ENCODE measurements around the gene CCDC17. TPM values are rescaled to one million over a fixed set of nuclear protein-coding genes. Genes with fewer than 3 reads are reported as not detected.

Gene CCDC17
- polyA plus RNA-seq (2013), result 0.98 TPM

DNA sequence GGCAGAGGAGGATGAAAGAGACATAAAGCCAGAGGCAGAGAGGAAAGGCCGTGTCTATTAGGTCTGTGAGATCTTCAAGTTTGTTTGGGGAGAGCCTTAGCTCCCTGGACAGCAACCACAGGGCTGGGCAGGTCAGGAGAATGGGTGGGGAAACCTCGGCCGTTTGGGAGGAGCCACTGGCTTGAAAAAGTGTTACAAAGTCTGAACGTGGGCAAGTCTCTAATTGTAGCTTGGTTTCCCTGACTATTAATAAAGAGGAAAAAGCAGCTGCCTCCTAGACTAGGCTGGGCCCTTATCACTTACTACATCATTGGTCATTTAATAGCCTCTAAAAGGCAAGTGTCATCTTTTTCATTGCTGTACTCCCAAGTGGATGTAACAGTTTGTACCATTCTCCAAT lies at the start of gene CCDC17:
Gene CCDC17 (minus strand): TSS at position 83 of the 400 bp plus-strand sequence. CDS start 145 bp downstream, outside the sequence.
- Histone ChIP-seq H3K9me3 (ENCODE audit: control extremely low read depth in 1 of 5, control insufficient read depth in 4 of 5, insufficient read depth in 2 of 5, low read depth in 1 of 5, low read length in 4 of 5) (no peaks in the 10 kb centered on the region), H3K36me3 (ENCODE audit: control insufficient read depth in 4 of 4, insufficient read depth in 4 of 4, low read length in 3 of 4) (peaks cover 18 to 71% (median 50%) of the 10 kb centered on the region in 4 experiments), H3K27ac (ENCODE audit: insufficient read depth in 1 of 2, low read depth in 1 of 2, low read length in 2 of 2, poor library complexity in 1 of 2, severe bottlenecking in 2 of 2) (no peak within 1 kb of the TSS), H3K4me3 (ENCODE audit: control insufficient read depth in 1 of 7, extremely low read depth in 1 of 7, insufficient read depth in 4 of 7, low read depth in 2 of 7, low read length in 6 of 7) (no peak within 1 kb of the TSS), H3K27me3 (replicated peaks in 2 of 5; ENCODE audit: control insufficient read depth in 4 of 5, insufficient read depth in 5 of 5, low read length in 4 of 5) (no peaks in the 10 kb centered on the region), H3K4me1 (ENCODE audit: control extremely low read depth in 1 of 4, control insufficient read depth in 4 of 4, insufficient read depth in 4 of 4, low read length in 3 of 4) (peaks cover 0 to 9% (median 4%) of the 10 kb centered on the region in 4 experiments)
- 100% methylated on average over 1 of the region's 4 CpGs for WGBS (ENCODE audit: insufficient coverage)
- CTCF ChIA-PET, result no interaction called here
- DNase-seq, result no peak
- POLR2A ChIA-PET, result interaction anchor here (1.0 kb wide), 1 partner anchor 12 kb away, joined by 3 read pairs; no protein-coding TSS in a partner anchor

DNA sequence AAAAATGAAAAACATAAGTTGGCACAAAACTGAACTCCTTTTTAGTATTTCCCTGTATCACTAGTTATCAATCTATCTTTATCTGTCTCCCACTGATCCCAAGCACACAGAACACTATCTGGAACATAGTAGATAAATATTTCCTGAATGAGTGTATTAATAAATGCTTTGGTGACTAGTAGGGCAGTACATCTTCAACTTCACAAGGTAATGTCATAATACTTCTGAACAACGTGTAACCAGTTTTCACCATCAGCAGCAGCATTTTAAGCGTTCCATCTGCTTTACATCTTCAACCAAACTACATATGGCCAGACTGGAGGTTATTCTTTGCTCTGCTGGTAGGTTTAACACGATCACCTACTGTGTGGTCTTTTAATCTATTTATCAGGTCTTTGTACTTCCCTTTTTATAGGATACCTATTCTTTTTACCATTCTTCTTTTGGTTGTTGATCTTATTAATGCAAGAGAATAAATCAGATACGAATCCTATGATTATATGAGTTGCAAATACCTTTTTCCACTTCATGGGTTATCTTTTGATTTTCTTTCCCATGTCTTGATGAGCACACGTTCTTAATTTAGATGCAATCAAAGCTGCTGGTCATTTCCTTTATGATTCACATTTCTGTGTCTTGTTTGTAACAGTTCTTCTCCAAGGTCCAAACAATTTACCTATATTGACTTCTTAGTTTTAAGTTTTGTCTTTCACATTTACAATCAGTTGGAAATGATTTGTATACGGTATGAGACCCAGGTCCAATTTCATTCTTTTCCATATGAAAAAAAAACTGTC lies 46.2 kb upstream of the CCDC17 start:
- Histone ChIP-seq H3K36me3 (ENCODE audit: control insufficient read depth in 4 of 4, insufficient read depth in 4 of 4, low read length in 3 of 4) (peaks cover 4 to 22% (median 11%) of the 10 kb centered on the region in 4 experiments), H3K4me1 (ENCODE audit: control extremely low read depth in 1 of 4, control insufficient read depth in 4 of 4, insufficient read depth in 4 of 4, low read length in 3 of 4) (peaks cover 0 to 3% (median 0%) of the 10 kb centered on the region in 4 experiments), H3K9me3 (ENCODE audit: control extremely low read depth in 1 of 5, control insufficient read depth in 4 of 5, insufficient read depth in 2 of 5, low read depth in 1 of 5, low read length in 4 of 5) (no peaks in the 10 kb centered on the region), H3K4me3 (ENCODE audit: control insufficient read depth in 1 of 7, extremely low read depth in 1 of 7, insufficient read depth in 4 of 7, low read depth in 2 of 7, low read length in 6 of 7) (no peak overlapping the region), H3K27ac (ENCODE audit: insufficient read depth in 1 of 2, low read depth in 1 of 2, low read length in 2 of 2, poor library complexity in 1 of 2, severe bottlenecking in 2 of 2) (no peak overlapping the region), H3K27me3 (replicated peaks in 2 of 5; ENCODE audit: control insufficient read depth in 4 of 5, insufficient read depth in 5 of 5, low read length in 4 of 5) (no peaks in the 10 kb centered on the region)
- 100% methylated on average over 2 of the region's 6 CpGs for WGBS (ENCODE audit: insufficient coverage)
- no peak for DNase-seq
- ChIA-PET CTCF (no interaction called here), POLR2A (interaction anchor here (0.8 kb wide), 1 partner anchor 16 kb away, joined by 6 read pairs; the partner anchor contains the start of gene GPBP1L1)

DNA sequence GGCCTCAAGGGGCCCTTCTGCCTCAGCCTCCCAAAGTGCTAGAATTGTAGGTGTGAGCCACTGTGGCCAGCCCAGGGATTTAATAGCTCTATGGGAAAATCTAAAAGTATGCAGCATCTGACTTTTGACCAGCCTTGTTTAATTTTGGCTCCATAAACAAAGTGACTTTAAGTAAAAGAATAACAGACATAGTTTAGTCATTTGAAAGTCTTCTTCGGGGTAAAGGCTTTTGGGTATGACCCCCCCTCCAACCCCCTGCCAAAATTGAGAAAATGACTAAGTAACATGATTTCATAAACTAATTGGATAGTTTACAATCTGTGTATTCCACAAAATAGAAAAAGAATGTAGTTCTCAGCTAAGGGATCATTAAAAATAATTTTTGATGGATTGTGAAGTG lies 45.5 kb upstream of the CCDC17 start:
- no peak overlapping the region for H3K27ac ChIP-seq (ENCODE audit: insufficient read depth in 1 of 2, low read depth in 1 of 2, low read length in 2 of 2, poor library complexity in 1 of 2, severe bottlenecking in 2 of 2)
- no peak overlapping the region for H3K4me3 ChIP-seq (ENCODE audit: control insufficient read depth in 1 of 7, extremely low read depth in 1 of 7, insufficient read depth in 4 of 7, low read depth in 2 of 7, low read length in 6 of 7)
- H3K4me1 ChIP-seq (ENCODE audit: control extremely low read depth in 1 of 4, control insufficient read depth in 4 of 4, insufficient read depth in 4 of 4, low read length in 3 of 4), result peaks cover 0 to 3% (median 0%) of the 10 kb centered on the region in 4 experiments
- no peaks in the 10 kb centered on the region for H3K9me3 ChIP-seq (ENCODE audit: control extremely low read depth in 1 of 5, control insufficient read depth in 4 of 5, insufficient read depth in 2 of 5, low read depth in 1 of 5, low read length in 4 of 5)
- no peak for DNase-seq
- no CpG with 5 or more reads among the region's 1 CpG for WGBS (ENCODE audit: insufficient coverage)
- H3K27me3 ChIP-seq (replicated peaks in 2 of 5; ENCODE audit: control insufficient read depth in 4 of 5, insufficient read depth in 5 of 5, low read length in 4 of 5), result no peaks in the 10 kb centered on the region
- CTCF ChIA-PET, result interaction anchor here (0.6 to 2.5 kb wide), 2 partner anchors 13 to 368 kb away, joined by 3 to 10 read pairs; no protein-coding TSS in a partner anchor
- H3K36me3 ChIP-seq (ENCODE audit: control insufficient read depth in 4 of 4, insufficient read depth in 4 of 4, low read length in 3 of 4), result peaks cover under 1 to 20% (median 9%) of the 10 kb centered on the region in 4 experiments
- POLR2A ChIA-PET, result no interaction called here

DNA sequence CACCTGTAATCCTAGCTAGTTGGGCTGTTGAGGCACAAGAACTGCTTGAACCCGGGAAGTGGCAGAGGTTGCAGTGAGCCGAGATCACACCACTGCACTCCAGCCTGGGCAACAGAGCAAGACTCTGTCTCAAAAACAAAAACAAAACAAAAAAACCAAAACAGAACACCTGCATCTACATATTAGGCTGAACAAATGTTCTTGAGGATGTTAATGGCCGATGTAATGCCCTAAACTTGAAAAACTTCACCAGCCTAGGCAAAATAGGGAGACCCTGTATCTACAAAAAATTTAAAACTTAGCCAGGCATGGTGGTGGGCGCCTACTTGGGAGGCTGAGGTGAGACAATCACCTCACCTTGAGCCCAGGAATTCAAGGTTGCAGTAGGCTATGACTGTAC lies 44.7 kb upstream of the CCDC17 start:
- ChIA-PET CTCF (interaction anchor here (0.6 to 2.5 kb wide), 2 partner anchors 14 to 369 kb away, joined by 3 to 10 read pairs; no protein-coding TSS in a partner anchor), POLR2A (no interaction called here)
- Histone ChIP-seq H3K9me3 (ENCODE audit: control extremely low read depth in 1 of 5, control insufficient read depth in 4 of 5, insufficient read depth in 2 of 5, low read depth in 1 of 5, low read length in 4 of 5) (no peaks in the 10 kb centered on the region), H3K4me1 (ENCODE audit: control extremely low read depth in 1 of 4, control insufficient read depth in 4 of 4, insufficient read depth in 4 of 4, low read length in 3 of 4) (peaks cover 0 to 3% (median 0%) of the 10 kb centered on the region in 4 experiments), H3K36me3 (ENCODE audit: control insufficient read depth in 4 of 4, insufficient read depth in 4 of 4, low read length in 3 of 4) (peaks cover 0 to 16% (median 4%) of the 10 kb centered on the region in 4 experiments), H3K27me3 (replicated peaks in 2 of 5; ENCODE audit: control insufficient read depth in 4 of 5, insufficient read depth in 5 of 5, low read length in 4 of 5) (no peaks in the 10 kb centered on the region), H3K27ac (ENCODE audit: insufficient read depth in 1 of 2, low read depth in 1 of 2, low read length in 2 of 2, poor library complexity in 1 of 2, severe bottlenecking in 2 of 2) (no peak overlapping the region), H3K4me3 (ENCODE audit: control insufficient read depth in 1 of 7, extremely low read depth in 1 of 7, insufficient read depth in 4 of 7, low read depth in 2 of 7, low read length in 6 of 7) (no peak overlapping the region)
- 92% methylated on average over 1 of the region's 4 CpGs for WGBS (ENCODE audit: insufficient coverage)
- DNase-seq, result no peak

DNA sequence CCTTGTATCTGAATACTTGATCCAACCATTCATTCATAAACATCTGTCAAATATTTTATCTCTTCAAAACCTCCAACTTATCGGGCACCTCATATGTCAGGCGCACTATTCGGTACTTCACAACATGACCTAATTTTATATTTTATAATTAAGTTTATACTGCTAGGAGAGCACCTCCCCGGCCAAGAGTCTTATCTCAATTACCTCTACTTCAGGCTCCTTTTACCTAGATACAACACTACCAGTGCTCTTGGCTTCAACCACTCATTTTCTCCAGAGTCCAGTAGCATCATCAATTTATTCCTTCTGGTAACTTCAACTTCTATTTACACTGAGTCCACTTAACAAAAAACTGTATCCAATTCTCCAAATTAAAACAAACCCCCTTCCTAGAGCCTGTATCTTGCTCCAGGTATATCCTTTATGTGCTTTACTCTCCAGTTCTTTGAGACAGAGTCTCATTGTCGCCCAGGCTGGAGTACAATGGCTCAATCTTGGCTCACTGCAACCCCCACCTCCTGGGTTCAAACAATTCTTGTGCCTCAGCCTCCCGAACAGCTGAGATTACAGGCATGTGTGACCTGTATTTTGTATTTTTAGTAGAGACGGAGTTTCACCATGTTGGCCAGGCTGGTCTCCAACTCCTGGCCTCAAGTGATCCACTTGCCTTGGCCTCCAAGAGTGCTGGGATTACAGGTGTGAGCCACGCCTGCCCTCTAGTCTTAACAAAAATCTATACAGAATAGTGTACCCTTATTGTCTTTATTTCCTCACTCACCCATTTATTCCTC lies 43.7 kb upstream of the CCDC17 start:
- Histone ChIP-seq H3K27me3 (replicated peaks in 2 of 5; ENCODE audit: control insufficient read depth in 4 of 5, insufficient read depth in 5 of 5, low read length in 4 of 5) (no peaks in the 10 kb centered on the region), H3K4me1 (ENCODE audit: control extremely low read depth in 1 of 4, control insufficient read depth in 4 of 4, insufficient read depth in 4 of 4, low read length in 3 of 4) (peaks cover 0 to 1% (median 0%) of the 10 kb centered on the region in 4 experiments), H3K36me3 (ENCODE audit: control insufficient read depth in 4 of 4, insufficient read depth in 4 of 4, low read length in 3 of 4) (peaks cover 0 to 9% (median 4%) of the 10 kb centered on the region in 4 experiments), H3K4me3 (ENCODE audit: control insufficient read depth in 1 of 7, extremely low read depth in 1 of 7, insufficient read depth in 4 of 7, low read depth in 2 of 7, low read length in 6 of 7) (no peak overlapping the region), H3K27ac (ENCODE audit: insufficient read depth in 1 of 2, low read depth in 1 of 2, low read length in 2 of 2, poor library complexity in 1 of 2, severe bottlenecking in 2 of 2) (no peak overlapping the region), H3K9me3 (ENCODE audit: control extremely low read depth in 1 of 5, control insufficient read depth in 4 of 5, insufficient read depth in 2 of 5, low read depth in 1 of 5, low read length in 4 of 5) (no peaks in the 10 kb centered on the region)
- ChIA-PET CTCF (interaction anchor here (2.5 kb wide), 1 partner anchor 15 kb away, joined by 10 read pairs; no protein-coding TSS in a partner anchor), POLR2A (no interaction called here)
- WGBS (ENCODE audit: insufficient coverage), result 86% methylated on average over 4 of the region's 8 CpGs
- no peak for DNase-seq

DNA sequence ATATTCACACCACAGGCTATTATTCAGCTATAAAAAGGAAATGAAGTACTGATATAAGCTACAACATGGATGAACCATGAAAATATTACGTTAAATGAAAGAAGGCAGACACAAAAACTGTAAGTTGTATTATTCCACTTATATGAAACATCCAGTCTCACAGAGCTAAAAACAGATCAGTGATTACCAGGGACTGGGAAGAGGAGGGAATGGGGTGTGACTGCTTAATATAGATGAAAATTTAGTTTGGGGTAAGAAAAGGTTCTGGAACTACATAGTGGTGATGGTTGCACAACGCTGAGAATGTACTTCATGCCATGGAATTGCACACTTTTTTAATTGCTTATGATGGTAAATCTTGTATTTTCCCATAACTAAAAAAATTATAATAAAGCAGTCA lies 43.0 kb upstream of the CCDC17 start:
- ChIA-PET CTCF (no interaction called here), POLR2A (no interaction called here)
- WGBS (ENCODE audit: insufficient coverage), result no CpG with 5 or more reads among the region's 2 CpGs
- H3K27ac ChIP-seq (ENCODE audit: insufficient read depth in 1 of 2, low read depth in 1 of 2, low read length in 2 of 2, poor library complexity in 1 of 2, severe bottlenecking in 2 of 2), result no peak overlapping the region
- DNase-seq, result no peak
- H3K36me3 ChIP-seq (ENCODE audit: control insufficient read depth in 4 of 4, insufficient read depth in 4 of 4, low read length in 3 of 4), result peaks cover 0 to 9% (median 4%) of the 10 kb centered on the region in 4 experiments
- no peaks in the 10 kb centered on the region for H3K27me3 ChIP-seq (replicated peaks in 2 of 5; ENCODE audit: control insufficient read depth in 4 of 5, insufficient read depth in 5 of 5, low read length in 4 of 5)
- no peak overlapping the region for H3K4me3 ChIP-seq (ENCODE audit: control insufficient read depth in 1 of 7, extremely low read depth in 1 of 7, insufficient read depth in 4 of 7, low read depth in 2 of 7, low read length in 6 of 7)
- peaks cover 0 to 1% (median 0%) of the 10 kb centered on the region in 4 experiments for H3K4me1 ChIP-seq (ENCODE audit: control extremely low read depth in 1 of 4, control insufficient read depth in 4 of 4, insufficient read depth in 4 of 4, low read length in 3 of 4)
- no peaks in the 10 kb centered on the region for H3K9me3 ChIP-seq (ENCODE audit: control extremely low read depth in 1 of 5, control insufficient read depth in 4 of 5, insufficient read depth in 2 of 5, low read depth in 1 of 5, low read length in 4 of 5)
